Adrenal gland (tissue), 5 donors: Measurements from ENCODE around the gene TNFRSF18.

Experiments used
- CTCF ChIP-seq, 6 experiments: fragments of 450-650 bp in 4 of 6; fragments of 200-600 bp in 2 of 6; sonication (generic) in 1 of 6; IDR thresholded peaks; 1 replicate in 5 of 6; 2 replicates in 1 of 6; pipeline versions ENCODE4 v1.5.1 to v1.8.0; 2016 to 2021; ENCODE audit warnings: antibody characterized with exemption in 6 of 6, mild to moderate bottlenecking in 2 of 6, moderate library complexity in 1 of 6
- POLR2A ChIP-seq, 2 donors: fragments of 450-650 bp; IDR thresholded peaks; one replicate each; pipeline ENCODE4 v1.6.1; 2017; ENCODE audit warnings: antibody characterized with exemption in 2 of 2, mild to moderate bottlenecking in 2 of 2, moderate library complexity in 1 of 2
- donor health status: DM: no; HTN: no; CAD: no.

- TF ChIP-seq POLR2A (IDR thresholded peaks at IDR 0.05) (no peak), CTCF (IDR thresholded peaks at IDR 0.05) (no peak)
Observed at GRCh38 chr1:1215881-1216605, 9.7 kb upstream of the TNFRSF18 start.
